NT2/D1 (cell line): Measurements from ENCODE around the gene HLA-DMB.

ENCODE experiments used
- DNase-seq: peaks from one replicate; pipeline ENCODE4 v3.0.0-alpha.2; 2011; ENCODE audit warnings: low read depth, low spot score
- H3K27me3 ChIP-seq: 2 replicates; pipeline ENCODE4 v1.6.0; 2011; ENCODE audit warnings: mild to moderate bottlenecking; ENCODE audit not compliant: insufficient read length, insufficient read depth
- H3K36me3 ChIP-seq: 2 replicates; pipeline ENCODE4 v1.6.1; 2011; ENCODE audit warnings: mild to moderate bottlenecking, low read length, mixed read lengths; ENCODE audit not compliant: insufficient read depth, insufficient read length
- H3K4me1 ChIP-seq: 2 replicates; pipeline ENCODE4 v1.5.1; 2011; ENCODE audit not compliant: insufficient read depth, insufficient read length
- H3K4me3 ChIP-seq: 2 replicates; pipeline ENCODE4 v1.5.1; 2011; ENCODE audit warnings: low read depth; ENCODE audit not compliant: insufficient read length
- H3K9ac ChIP-seq: 2 replicates; pipeline ENCODE4 v1.6.0; 2011; ENCODE audit warnings: low read depth; ENCODE audit not compliant: insufficient read length
- H3K9me3 ChIP-seq: 2 replicates; pipeline ENCODE4 v1.5.1; 2011; ENCODE audit warnings: mild to moderate bottlenecking, low read length; ENCODE audit not compliant: insufficient read depth
- SUZ12 ChIP-seq: IDR thresholded peaks from 2 replicates; pipeline ENCODE4 v1.6.1; 2011; ENCODE audit not compliant: insufficient read length, insufficient read depth; ENCODE audit errors: extremely low read depth
- YY1 ChIP-seq: IDR thresholded peaks from 2 replicates; pipeline ENCODE4 v1.6.1; 2011; ENCODE audit not compliant: insufficient read length, insufficient read depth
- ZNF274 ChIP-seq: IDR thresholded peaks from 2 replicates; pipeline ENCODE4 v1.6.1; 2011; ENCODE audit warnings: mild to moderate bottlenecking, low read depth, low read length

HLA-DMB gene

DNA sequence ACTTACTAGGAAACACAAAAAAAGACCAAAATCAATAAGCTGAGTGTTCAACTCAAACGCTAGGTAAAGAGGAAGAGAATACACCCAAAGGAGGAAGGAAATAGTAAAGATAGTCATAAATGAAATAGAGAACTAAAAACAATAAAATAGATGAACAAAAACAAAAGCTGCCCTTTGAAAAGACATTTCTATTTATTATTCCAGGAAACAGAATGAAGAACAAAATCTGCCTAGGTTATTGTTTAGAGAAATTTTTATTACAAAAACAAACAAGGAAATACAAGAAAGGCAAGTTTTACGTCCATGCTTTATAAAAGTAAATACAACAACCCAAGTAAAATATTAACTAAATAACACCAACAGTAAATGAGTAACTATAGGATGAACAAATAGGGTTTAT, 20.1 kb downstream of the HLA-DMB start:
- Histone ChIP-seq H3K9ac (no peak overlapping the region), H3K9me3 (no peaks in the 10 kb centered on the region), H3K4me1 (no peaks in the 10 kb centered on the region), H3K36me3 (no peaks in the 10 kb centered on the region), H3K27me3 (no peaks in the 10 kb centered on the region), H3K4me3 (no peak overlapping the region)
- TF ChIP-seq ZNF274 (no peak), SUZ12 (no peak), YY1 (no peak)
- no peak for DNase-seq

GRCh38 chr6:32912951-32913350, 27.9 kb downstream of the HLA-DMB start:
- Histone ChIP-seq H3K9ac (no peak overlapping the region), H3K9me3 (no peaks in the 10 kb centered on the region), H3K4me3 (no peak overlapping the region), H3K4me1 (no peaks in the 10 kb centered on the region), H3K27me3 (no peaks in the 10 kb centered on the region), H3K36me3 (no peaks in the 10 kb centered on the region)
- TF ChIP-seq ZNF274 = no peak
- no peak for TF ChIP-seq SUZ12
- TF ChIP-seq YY1 = no peak
- DNase-seq = no peak

DNA sequence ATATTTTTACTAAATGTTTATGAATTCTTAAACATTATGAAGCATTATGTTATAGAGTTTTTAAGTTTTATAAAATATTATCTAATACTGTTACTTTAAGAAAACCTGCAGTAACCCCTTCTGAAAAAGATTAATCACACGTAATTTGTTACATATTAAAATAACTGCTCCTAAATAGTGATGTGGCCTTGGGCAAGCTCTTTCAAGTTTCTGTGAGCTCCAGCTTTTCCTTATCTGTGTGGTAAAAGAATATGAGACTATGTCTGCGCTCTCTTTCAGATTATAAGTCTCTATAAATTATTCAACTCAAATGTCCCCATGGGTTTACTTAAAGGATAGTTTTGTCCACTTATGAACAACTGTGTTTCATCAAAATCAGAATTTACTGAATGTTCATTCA, 31.9 kb downstream of the HLA-DMB start:
- Histone ChIP-seq H3K27me3 (no peaks in the 10 kb centered on the region), H3K4me1 (no peaks in the 10 kb centered on the region), H3K36me3 (no peaks in the 10 kb centered on the region), H3K9ac (no peak overlapping the region), H3K4me3 (no peak overlapping the region), H3K9me3 (no peaks in the 10 kb centered on the region)
- no peak for DNase-seq
- TF ChIP-seq SUZ12 (no peak), ZNF274 (no peak), YY1 (no peak)

GRCh38 chr6:32906539-32906938, 34.3 kb downstream of the HLA-DMB start:
- no peak overlapping the region for H3K9ac ChIP-seq
- no peak overlapping the region for H3K4me3 ChIP-seq
- TF ChIP-seq ZNF274 = no peak
- no peak for TF ChIP-seq YY1
- TF ChIP-seq SUZ12 = no peak
- H3K4me1 ChIP-seq = no peaks in the 10 kb centered on the region
- no peak for DNase-seq
- H3K36me3 ChIP-seq = no peaks in the 10 kb centered on the region
- no peaks in the 10 kb centered on the region for H3K27me3 ChIP-seq
- no peaks in the 10 kb centered on the region for H3K9me3 ChIP-seq

DNA sequence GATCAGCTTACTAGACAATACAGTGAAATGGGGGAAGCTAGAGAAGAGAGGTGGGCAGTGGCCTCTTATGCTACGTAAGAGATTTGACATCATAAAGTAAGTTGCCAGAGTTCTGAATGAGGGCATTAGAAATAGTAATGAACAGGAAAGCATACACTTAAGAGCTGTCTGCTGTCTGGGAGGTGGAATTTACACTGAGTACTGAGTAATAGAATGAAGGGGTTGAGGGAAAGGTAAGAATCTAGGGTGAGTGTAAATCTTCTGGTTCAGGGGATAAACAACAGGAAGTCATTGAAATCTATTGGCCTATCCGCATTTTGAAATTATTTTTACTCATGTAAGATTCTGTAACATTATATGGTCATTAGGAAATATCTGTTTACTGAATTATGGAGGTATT, 35.8 kb downstream of the HLA-DMB start:
- Histone ChIP-seq H3K4me3 (no peak overlapping the region), H3K4me1 (no peaks in the 10 kb centered on the region), H3K36me3 (no peaks in the 10 kb centered on the region), H3K9me3 (no peaks in the 10 kb centered on the region), H3K9ac (no peak overlapping the region), H3K27me3 (no peaks in the 10 kb centered on the region)
- TF ChIP-seq ZNF274 = no peak
- no peak for TF ChIP-seq YY1
- no peak for TF ChIP-seq SUZ12
- DNase-seq = no peak

DNA sequence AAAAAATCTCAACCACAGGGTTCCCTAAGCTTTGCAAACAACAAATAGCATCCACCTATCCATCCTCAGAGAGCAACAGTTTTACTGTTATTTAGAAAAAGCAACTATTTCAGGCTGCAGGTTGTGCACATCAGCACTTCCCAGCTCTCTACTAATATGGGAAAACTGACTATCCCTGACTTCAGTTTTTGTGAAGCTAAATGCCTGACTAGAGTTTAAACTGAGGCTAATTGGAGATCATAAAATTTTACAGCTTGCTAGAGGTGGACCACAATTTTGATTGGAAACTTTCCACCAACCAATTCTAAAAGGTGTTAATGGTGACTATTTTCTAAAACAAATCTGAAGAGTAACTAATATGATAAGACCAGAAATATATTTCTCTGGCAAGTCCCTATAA, 36.9 kb downstream of the HLA-DMB start:
- no peak for DNase-seq
- H3K36me3 ChIP-seq = no peaks in the 10 kb centered on the region
- H3K4me3 ChIP-seq = no peak overlapping the region
- H3K9ac ChIP-seq = no peak overlapping the region
- no peak for TF ChIP-seq ZNF274
- TF ChIP-seq SUZ12 = no peak
- no peak for TF ChIP-seq YY1
- no peaks in the 10 kb centered on the region for H3K9me3 ChIP-seq
- no peaks in the 10 kb centered on the region for H3K4me1 ChIP-seq
- no peaks in the 10 kb centered on the region for H3K27me3 ChIP-seq

DNA sequence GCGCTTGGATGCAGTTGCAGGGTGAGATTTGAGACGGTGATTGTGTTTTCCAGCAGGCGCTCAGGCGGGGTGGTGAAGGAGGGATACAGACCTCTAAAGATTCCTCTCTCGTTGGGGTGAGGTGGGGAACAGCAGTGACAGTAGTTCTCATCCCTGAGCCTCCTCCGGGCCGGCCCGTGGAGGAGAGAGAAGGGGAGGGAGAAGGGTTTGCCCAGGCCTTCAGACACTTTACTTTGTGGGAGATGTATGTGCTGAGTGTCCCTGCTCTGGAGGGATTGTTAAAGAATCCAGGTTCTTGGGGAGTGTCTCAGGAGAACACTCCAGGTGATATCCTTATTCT, 45.9 kb downstream of the HLA-DMB start:
- DNase-seq = peak; percentile 1
- Histone ChIP-seq H3K9me3 (no peaks in the 10 kb centered on the region), H3K9ac (peak overlapping the region; percentile 87), H3K36me3 (peaks cover 3% of the 10 kb centered on the region), H3K4me3 (peak overlapping the region; percentile 85), H3K27me3 (no peaks in the 10 kb centered on the region), H3K4me1 (no peaks in the 10 kb centered on the region)
- TF ChIP-seq ZNF274 (no peak), YY1 (no peak), SUZ12 (no peak)
